GM19467 (cell line): Measurements from ENCODE around the gene FAT2.
"Not testable (repeated sequence)": the region's sequence is repeated elsewhere in the genome, so short reads cannot be mapped to it uniquely, and the experiment has no call there.

Source experiments
- ATAC-seq: cut with Tn5 transposase; IDR thresholded peaks from one replicate; pipeline ENCODE4 v1.9.1; 2021; ENCODE audit warnings: mild to moderate bottlenecking, moderate library complexity; ENCODE audit not compliant: unreplicated experiment

The FAT2 gene

DNA sequence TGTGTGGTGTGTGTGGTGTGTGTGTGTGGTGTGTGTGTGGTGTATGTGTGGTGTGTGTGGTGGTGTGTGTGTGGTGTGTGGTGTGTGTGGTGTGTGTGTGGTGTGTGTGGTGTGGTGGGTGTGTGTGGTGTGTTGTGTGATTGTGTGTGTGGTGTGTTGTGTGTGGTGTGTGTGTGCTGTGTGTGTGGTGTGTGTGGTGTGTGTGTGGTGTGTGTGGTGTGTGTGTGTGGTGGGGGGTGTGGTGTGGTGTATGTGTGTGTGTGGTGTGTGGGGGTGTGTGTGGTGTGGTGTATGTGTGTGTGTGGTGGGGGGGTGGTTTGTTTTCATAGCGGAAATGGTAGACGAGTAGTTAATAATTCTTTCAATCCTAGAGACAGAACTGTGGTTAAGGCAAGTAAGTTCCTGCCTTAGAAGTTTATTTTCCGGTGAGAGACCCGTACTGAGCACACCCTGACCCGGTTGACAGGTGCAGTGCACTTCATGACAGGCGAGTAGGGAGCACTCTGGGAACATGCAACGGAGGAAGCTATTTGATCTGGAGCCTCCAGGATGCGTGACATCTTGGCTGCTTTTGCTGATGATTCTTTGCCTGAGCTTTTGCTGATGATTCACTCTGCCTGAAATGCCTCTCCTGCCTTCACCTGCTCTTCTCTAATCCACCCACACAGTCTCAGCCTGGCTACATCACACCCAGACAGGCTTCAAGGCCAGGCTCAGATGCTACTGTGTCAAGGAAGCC lies 21.7 kb upstream of the FAT2 start:
- no peak for ATAC-seq

DNA sequence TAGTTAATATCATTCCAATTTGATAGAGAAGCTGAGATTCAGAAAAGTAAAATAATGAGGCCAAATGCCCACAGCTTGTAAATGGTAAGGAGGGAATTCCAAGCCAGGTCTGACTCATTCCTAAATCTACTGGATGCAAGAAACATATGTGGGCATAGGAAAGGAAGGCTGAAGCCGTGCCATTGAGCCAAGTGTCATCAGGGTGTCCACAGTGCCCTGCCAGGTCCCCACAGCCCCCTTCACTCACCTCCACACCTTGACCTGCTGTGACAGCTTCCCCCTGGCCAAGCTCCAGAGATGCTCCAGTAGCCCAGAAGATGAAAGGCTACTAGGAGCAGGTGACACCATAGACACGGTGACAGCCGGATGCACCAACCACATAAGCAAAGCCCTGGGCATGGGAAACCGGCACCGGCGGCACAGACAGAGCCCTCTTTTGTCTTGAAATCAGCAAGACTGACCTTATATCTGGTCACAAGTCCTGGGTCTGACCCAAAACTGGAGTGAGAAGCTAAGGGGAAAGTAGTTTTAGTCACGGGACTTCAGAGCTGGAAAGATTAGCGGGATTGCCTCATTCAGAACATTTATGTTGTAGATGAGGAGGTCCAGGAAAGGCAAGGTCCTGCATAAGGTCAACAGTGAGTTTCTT lies 20.1 kb upstream of the FAT2 start:
- ATAC-seq, result no peak

- ATAC-seq, result no peak
These were observed 17.4 kb upstream of the FAT2 start for GRCh38 chr5:151608522-151608921.

DNA sequence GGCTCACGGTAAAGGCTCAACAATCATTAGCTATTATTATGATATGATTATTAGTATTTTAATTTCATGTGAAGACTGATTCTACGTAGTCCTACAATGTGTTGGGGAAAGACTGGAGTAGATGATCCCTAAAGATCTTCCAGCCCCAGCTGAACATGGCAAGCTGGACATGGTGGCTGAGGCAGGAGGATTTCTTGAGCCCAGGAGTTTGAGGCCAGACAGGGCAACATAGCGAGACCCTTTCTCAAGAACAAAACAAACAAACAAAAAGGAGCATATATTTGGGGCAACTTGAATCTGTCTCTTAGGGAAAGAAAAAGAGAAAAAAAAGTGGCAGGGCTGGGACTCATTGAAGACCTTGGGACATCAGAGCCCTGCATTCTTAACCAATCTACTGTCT lies 16.2 kb upstream of the FAT2 start:
- no peak for ATAC-seq

DNA sequence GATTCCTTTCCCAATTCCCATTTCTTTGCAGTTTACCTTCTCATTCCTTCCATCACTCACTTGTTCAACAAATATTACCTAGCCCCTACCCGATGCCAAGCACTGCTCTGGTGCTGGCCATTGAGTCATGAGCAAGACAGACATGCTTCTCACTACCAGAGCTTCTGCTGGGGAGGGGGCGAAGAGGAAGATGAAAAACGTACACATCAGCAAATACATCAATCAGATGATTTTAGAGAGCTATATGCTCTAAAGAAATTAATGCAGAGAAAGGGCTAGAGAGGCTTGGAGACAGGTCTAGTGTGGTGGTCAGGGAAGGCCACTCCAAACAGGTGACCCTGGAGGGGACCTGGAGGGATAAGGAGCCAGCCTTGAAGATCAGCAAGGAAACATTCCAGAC lies 14.4 kb upstream of the FAT2 start:
- ATAC-seq, result no peak

DNA sequence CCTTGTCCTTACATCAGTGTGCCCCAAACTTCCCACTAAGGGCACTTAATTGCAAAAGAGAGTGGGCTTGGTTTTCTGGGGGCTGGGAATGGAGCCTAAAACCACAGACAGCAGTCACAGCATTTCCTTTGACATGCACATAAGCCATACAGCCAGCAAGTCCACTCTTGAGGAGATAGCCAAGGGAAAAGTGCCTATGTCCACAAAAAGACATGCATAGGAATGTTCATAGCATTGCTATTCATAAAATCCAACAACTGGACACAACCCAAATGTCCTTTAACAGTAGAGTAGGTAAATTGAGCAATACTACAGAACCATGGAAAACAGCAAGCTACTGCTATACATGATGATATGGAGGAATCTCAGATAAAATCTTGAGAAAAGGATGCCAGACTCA lies 11.7 kb upstream of the FAT2 start:
- ATAC-seq, result no peak

DNA sequence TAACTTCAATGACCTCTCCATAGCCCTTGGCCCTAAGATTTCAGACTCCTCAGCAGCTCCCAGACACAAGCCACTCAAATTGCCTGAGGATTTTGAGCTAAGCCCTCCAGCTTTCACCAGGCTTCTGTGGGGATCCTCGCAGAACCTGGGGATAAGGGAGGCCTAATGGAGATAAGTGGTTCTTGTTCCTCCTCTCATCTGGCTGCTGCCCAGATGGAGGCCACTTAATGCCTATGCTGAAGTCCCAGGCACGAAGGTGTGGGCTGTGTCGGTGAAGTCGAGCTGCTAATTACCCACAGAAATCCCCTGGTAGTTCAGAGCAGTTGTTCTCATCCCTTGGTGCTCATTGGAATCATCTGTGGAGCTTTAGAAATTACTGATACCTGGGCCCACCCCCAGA lies 10.3 kb upstream of the FAT2 start:
- ATAC-seq, result no peak

- ATAC-seq, result no peak
These were observed 9.0 kb upstream of the FAT2 start for GRCh38 chr5:151600069-151600665.

- no peak for ATAC-seq
These were observed 7.9 kb upstream of the FAT2 start for GRCh38 chr5:151598984-151599383.

DNA sequence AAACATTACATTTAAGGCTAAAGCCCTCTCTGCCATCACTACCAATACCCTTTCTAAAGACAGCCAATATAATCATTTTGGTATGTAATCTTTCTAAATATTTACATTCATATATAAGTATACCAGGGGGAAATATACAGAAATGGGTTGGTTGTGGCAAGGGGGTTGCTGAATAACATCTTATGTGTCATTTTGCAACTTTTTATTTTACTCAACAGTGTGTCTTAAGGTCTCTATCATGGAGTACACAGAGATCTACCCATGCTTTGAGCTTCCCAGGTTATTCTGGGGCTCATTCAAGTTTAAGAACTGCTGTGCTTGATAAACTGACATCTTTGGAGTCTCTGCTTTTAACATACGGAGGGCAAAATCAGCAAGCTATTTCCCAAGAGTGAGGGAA lies 7.4 kb upstream of the FAT2 start:
- ATAC-seq, result no peak

GRCh38 chr5:151597749-151598148 lies 6.6 kb upstream of the FAT2 start:
- no peak for ATAC-seq

GRCh38 chr5:151596828-151597539 lies 5.9 kb upstream of the FAT2 start:
- ATAC-seq, result no peak

GRCh38 chr5:151595411-151595826 lies 4.3 kb upstream of the FAT2 start:
- ATAC-seq, result no peak

DNA sequence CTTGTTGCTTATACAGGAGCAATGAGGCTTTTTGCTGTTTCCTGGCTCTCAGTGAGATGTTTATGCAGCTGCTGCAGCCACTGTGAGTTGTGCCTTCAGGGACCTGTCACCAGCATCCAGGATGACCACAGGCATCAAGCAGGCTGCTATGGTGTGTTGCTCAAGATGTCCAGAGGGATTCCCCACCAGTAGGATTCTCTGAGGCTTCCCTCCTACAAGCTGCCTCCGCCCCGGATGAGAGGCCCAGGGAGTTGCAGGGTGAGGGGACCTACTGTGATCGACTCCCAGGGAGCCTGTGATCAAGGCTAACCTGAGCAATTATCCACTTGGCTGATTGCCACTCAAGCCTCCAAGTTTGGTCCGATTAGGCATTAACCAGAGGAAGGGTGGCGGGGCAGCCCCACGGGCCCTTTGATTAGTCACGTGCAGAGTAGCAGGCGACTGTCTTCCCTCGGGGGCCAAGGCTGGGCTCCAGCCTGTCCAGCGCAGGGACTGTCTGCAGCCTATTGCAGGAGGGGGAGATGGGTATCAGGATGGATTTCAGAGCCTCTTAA lies 1.8 kb upstream of the FAT2 start:
- ATAC-seq, result peak; percentile 47

DNA sequence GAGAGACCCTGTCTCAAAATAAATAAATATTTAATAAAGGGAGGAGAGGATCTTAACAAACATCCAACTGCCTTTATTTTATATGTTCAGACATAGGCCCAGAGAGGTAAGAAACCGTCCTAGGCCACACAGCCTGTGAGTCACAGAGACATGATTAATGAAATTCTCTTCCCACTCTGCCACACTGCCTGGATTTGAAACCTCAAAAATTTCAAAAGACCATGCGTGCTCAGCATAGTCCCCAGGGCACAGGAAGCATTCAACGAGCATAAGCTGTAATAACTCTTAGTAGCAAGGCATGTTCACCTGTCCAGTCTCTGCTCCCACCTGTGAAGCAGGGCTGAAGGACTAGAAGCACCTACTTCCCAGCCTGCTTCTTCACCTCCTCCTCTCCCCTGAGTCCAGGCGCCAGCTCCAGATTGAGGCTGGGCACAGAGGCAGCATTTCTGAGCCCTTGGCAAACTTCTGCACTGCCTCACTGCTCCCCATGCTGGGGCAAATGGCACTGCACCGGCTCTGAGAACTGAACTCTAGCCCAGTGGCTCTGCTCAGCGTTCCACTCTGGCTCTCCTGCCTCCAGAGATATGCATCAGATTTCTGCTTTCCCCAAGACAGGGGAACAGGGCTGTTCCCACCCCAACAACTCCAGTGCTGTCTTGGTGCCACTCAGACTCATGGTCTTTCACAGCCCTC lies 1.1 kb downstream of the FAT2 start:
- ATAC-seq, result no peak

DNA sequence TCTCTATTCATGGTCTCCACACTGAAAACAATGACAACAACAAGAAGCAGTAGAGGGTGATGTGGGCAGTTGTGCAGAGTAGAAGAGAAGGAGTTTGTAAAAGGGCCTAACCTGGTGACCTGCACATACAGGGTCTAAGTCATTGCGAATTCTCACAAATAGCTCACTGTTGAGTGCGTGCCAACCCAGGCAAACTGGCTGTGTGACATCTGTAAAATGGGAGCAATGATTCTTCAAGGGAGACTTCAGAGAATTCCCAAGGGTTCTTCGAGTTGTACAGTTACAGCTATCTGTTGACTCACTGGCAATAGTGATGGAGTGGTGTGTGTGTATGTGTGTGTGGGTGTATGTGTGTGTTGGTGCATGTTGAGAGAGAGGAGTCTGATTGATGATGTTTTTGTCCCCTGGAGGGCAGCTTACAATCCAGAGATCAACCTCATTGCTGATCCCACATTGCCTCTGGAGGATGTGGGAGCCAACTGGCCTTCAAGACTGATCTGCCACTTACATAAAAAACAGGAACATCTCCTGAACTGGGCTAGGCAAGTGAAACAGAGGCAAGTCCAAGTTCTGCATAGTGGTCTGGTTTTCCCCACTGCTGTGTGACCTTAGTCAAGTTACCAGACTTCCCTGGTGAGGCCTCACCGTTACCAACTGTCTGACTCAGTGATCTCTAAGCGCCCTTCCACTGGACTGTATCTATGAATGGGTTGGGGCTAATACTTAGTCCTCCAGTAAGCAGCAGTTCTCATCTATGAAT lies 3.2 kb downstream of the FAT2 start:
- ATAC-seq, result no peak

GRCh38 chr5:151585970-151586369 lies 5.2 kb downstream of the FAT2 start:
- ATAC-seq, result no peak

DNA sequence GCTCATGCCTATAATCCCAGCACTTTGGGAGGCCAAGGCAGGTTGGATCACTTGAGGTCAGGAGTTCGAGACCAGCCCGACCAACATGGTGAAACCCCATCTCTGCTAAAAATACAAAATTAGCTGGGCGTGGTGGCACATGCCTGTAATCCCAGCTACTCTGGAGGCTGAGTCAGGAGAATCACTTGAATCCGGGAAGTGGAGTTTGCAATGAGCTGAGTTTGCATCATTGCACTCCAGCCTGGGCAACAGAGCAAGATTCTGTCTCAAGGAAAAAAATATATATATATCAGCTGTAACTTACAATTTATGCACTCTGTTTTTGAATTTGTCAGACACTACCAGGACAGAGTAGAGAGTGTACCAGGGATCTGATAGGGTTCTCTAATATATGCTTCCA lies 5.8 kb downstream of the FAT2 start:
- not testable (repeated sequence) for ATAC-seq

- no peak for ATAC-seq
These were observed 6.8 kb downstream of the FAT2 start for GRCh38 chr5:151584057-151584937.
